OCI-LY3 (cell line): ENCODE data around the gene ATP9A.

Source experiments
- CTCF ChIP-seq: fragments of 200-600, 300-600 bp; sonication (generic); IDR thresholded peaks from 2 replicates; pipeline ENCODE4 v1.5.1; 2014; ENCODE audit warnings: antibody characterized with exemption, low read length, low read depth
- EZH2phosphoT487 ChIP-seq: fragments of 200-600 bp; shearing (Covaris generic); IDR thresholded peaks from 2 replicates; pipeline ENCODE4 v1.6.1; 2018; ENCODE audit warnings: antibody characterized with exemption, mixed run types, low read depth

GRCh38 chr20:51648571-51648947, 119.6 kb downstream of the ATP9A start:
- TF ChIP-seq CTCF (no peak), EZH2phosphoT487 (no peak)
